GM21423 (cell line): ENCODE results near the gene MRM2.

Experiments
- ATAC-seq: cut with Tn5 transposase; IDR thresholded peaks from one replicate; pipeline ENCODE4 v1.9.1; 2021; ENCODE audit warnings: mild to moderate bottlenecking, moderate library complexity; ENCODE audit not compliant: unreplicated experiment

Gene MRM2

GRCh38 chr7:2209146-2209960 is 32.7 kb downstream of the MRM2 start:
- peak; percentile 48 for ATAC-seq

GRCh38 chr7:2208712-2209111 is 33.3 kb downstream of the MRM2 start:
- ATAC-seq = no peak

GRCh38 chr7:2205036-2205780 is 36.8 kb downstream of the MRM2 start:
- no peak for ATAC-seq

DNA sequence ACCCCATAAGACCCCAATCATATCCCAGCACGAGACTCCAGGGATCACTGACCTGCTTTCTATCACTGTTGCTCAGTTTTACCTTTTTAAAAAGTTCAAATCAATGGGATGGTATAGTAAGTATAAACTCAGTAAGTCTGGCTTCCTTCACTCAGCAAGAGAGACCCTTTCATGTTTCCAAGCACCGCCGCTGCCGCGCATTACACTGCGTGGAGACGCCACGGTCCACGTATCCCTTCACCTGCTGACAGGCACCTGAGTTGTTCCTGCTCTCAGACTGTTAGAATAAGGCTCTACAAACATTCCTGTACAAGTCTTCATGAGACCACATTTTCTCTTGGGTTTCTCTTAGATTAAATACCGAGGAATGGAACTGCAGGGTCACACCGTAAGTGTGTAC is 37.6 kb downstream of the MRM2 start:
- no peak for ATAC-seq

DNA sequence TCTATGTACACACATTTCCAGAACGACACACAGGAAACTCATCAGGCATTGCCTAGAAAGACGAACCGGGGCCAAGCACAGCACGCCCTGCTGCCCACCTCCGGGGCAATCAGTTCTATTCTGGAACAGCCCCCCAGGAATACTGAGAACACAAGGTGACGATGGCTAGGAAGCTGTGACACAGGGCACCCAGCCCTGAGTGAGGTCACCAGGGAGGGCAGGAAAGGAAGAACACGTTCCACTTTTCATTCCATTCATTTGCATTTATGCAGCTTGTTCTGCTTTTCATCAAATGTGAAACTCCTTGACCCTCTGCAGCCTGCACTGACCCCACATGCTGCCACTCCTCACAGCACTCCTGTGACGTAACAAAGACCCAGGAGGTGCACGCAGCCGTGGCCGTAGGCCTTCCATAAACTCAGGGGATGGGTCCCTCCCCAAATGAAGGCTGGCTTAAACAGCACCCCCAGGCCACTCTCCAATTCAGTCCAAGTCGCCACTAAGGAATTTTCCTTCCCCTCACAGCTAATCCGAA is 38.2 kb downstream of the MRM2 start:
- ATAC-seq = no peak

GRCh38 chr7:2202901-2203765 is 38.9 kb downstream of the MRM2 start:
- ATAC-seq = no peak

DNA sequence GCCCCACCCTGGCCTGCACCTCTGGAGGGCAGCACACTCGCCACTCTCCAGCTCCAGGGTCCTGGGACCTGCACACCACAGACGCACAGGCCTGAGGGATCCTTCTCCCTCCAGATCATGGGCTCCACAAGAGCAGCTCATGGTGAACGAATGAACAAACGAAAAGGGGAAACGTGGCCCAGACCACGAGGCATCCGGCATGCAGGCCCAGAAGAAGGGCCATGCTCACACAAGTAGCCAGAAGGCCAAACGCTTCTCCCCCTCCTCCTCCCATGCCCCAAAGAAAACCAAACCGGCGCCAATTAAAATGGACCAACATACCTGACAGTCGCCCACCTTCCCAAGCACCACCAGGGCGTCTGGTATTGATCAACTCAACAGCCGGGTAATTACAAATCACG is 39.6 kb downstream of the MRM2 start:
- ATAC-seq = no peak

DNA sequence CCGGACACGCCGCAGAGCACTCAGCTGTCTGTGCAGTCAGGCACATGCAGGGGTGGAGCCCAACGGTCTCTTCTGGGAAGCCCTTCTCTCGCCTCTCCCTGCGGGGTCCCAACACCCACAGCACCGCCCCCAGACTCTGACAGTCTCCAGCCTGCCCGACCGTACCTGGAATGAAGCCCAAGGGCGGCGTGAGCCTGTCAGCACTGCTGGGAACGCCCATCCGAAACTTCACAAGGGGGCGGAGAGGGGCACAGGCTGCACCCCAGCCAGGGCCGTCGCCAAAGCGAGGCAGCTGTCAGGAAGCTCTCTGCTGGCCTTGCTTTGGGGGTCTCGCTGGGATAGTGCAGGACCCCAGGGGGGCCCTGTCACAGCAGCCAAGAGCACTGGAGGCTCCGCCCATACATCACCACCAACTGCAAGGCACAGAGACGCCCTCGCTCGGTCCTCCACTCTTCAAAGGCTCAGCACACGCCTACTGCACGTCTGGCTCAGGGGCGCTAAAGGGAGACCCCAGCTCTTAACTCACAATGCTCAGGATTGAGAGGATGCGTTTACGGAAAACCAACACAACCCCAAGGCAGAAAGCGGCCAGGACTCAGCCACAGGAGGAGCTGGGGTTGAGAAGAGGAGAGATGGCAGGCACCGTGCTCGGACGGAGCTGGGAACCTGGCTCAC is 40.2 kb downstream of the MRM2 start:
- no peak for ATAC-seq

DNA sequence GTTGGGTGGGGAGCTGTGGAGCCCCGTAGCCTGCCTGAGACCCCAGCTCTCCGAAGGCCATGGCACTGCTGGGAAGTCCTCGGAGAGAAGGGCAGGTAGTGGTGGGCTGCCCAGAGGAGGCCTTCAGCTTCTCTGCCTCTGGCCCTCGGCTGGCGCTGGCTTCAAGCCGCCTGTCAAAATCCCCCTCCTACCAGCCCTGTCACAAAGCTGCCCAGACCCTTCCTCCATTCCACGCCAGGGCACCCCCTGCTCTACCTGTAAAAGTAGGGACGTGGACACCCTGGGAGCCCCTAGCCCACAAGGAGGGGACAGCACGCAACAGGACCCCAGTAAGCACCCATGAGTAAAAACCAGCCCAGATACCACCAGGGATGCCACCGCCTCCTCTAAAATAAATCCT is 40.9 kb downstream of the MRM2 start:
- ATAC-seq = no peak

DNA sequence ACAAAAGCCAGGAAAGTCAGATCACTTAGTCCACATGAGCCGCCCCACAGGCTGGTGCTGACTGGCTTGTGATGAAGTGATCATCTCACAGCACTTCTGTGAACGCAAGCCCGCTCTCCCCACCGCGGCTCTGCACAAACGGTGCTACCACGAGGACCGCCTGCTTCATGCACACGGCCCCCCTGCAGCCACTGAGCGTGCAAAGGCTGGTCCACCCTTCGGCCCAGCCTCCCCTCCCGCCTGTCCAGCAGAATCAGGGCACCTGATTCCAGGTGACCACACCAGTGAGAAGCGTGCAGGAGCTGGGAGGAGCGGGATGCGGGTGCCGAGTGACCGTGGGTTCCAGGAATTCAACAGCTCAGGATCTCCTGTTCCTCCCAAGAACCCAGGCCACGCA is 41.4 kb downstream of the MRM2 start:
- ATAC-seq = no peak

- ATAC-seq = no peak
These were observed 41.9 kb downstream of the MRM2 start for GRCh38 chr7:2199956-2200583.

DNA sequence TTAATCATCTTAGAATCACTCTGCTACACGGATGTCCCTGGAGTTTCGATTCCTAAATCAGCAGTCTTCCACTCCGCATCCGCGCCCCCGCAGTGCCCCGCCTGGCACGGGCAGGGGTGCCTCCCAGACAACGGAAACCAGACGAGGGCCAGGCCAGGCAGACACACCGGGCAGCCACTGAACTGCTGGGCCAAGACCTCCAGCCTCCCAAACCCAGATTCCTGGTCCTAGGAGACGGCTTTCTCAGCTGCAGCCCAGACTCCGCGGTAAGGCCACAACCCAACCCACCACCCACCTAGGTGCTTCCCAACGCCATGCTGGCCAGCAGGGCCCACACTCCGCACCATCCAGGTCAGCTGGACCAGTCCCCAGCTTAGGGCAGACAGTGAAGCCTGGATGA is 42.5 kb downstream of the MRM2 start:
- ATAC-seq = no peak

- no peak for ATAC-seq
These were observed 43.2 kb downstream of the MRM2 start for GRCh38 chr7:2198760-2199159.

GRCh38 chr7:2198206-2198605 is 43.8 kb downstream of the MRM2 start:
- ATAC-seq = no peak

- no peak for ATAC-seq
These were observed 44.4 kb downstream of the MRM2 start for GRCh38 chr7:2197436-2198155.

DNA sequence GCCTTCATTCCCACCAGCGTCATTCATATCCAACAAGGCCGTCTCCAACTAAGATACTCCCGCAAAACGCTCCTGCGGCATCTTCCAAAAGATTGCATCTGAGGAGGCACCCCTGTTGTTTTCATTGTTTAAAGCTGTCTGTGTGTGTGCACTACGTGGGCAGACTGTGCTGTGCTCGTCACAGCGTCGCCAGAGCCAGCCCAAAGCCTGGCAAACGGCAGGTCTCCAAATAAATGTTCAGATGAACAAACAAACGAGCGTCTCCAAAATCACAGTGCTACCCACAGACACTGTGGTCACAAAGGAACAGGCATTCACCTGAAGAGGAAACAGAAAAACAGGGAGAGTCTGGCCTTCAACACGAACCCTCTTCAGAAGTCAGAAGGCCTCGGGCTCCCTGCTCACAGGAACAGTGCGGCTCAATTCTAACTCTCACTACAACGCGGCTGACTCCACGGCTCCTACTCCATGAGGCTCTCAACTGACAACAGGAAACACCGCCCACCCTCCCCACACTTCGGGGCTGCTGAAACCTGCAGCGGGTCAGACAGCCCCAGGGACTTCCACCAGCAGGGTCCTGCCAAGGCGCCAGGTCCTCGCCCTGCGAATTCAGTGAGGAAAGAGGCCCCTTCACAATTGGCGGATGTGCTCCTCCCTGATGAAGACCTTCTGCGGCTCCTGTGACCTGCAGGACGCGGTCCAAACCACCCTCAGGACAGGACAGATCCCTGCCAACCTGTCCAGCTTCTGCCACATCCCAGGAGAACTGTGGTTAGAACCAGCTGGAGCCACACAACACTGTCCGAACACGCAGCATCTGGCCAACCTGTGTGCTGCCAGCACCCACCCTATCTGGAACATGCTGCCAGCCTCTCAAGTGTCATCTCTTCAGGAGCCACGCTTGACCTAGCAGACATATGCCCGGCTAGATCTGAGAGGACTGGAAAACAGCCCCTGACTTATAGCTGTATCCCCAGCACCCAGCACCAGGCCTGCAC is 45.3 kb downstream of the MRM2 start:
- no peak for ATAC-seq

DNA sequence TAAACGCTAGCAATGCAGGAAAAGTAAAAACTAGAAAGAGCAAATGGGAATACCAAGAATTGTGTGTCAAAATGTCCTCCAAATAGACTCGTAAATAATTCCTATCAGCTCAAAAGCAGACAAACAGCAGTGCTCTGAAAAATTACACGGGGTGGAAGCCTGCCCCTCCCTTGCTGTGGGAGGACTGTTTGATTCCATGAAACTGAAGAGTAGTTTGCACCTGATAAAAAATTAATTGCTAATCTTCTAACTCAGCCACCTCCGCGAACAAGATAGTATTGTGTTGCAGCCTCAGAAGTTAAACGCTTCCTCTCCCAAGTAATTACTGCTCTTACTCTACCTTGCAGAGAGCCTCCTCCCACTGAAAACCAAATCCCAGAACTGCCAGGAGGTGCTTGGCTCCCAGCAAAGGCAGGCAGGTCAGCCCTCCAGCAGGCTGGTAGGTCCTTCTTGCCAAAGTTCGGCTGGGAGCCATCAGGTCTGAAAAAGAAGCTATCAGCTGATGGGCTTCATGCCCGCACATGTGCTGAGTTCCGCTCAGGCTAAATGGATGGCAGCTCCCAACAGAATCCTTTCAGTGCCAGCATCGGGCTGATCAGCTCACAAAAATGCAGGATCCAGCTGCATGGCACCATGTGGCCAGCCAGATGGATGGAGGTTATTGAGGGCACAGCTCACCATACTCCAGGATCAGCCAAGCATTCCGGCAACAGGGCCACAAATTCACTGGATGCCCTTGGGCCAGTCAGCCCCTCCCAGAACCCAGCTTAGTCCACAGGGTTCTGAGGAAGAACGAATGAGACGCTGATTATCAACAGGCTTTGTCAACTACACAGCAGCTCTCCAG is 46.4 kb downstream of the MRM2 start:
- no peak for ATAC-seq
